T47D (cell line): ENCODE results near the gene SYNGAP1.

Experiments
- DNase-seq, 2 experiments: peaks; one replicate each; pipeline versions ENCODE4 v3.0.0 to v3.0.0-alpha.2; 2011 to 2012; ENCODE audit warnings: low read depth in 1 of 2, low spot score in 1 of 2
- JUND ChIP-seq: IDR thresholded peaks from 2 replicates; pipeline ENCODE4 v1.6.1; 2012; ENCODE audit warnings: low read depth
- in situ Hi-C: cut with HindIII; loops from 2 replicates; pipeline ENCODE4 v1.10.0; 2016; ENCODE audit warnings: low sequenced_read_pairs, low pct_unique_long_range_greater_than_20kb

Gene SYNGAP1

DNA sequence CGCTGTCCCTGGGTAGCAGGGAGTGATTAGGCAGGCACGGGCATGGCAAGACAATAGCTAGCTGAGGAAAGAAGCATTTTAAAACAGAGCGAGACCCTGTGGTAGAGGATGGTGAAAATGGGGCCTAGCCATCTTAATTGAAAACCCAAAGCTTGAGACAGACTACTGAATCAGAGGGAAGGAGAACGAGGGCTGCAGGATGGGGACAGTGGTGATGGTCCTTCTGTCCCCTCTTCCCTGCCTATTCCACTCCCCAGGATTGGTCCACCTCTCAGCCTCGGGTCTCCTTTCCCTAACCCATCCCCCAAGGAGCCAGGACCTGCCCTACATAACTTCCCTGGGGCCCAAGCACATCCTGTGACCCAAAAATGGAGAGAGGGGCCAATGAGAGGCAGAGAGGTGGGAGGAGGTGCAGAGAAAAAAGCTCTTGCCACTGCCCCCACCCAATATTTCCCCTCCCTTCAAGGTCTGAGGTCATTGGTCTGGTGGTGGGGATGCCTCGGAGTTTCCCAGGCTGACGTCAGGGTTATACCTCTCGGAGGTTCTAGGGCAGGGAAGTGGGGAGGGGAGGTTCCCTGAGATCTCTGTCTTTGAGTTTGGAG lies 1.1 kb upstream of the SYNGAP1 start:
- DNase-seq, result peak in 1 of 2 experiments; percentile 25
- no peak for TF ChIP-seq JUND
- in situ Hi-C loops, result no loop called here

- in situ Hi-C loops, result no loop called here
- DNase-seq, result no peak
- TF ChIP-seq JUND, result no peak
Measured at GRCh38 chr6:33420491-33421343, 852 bp downstream of the SYNGAP1 start.

DNA sequence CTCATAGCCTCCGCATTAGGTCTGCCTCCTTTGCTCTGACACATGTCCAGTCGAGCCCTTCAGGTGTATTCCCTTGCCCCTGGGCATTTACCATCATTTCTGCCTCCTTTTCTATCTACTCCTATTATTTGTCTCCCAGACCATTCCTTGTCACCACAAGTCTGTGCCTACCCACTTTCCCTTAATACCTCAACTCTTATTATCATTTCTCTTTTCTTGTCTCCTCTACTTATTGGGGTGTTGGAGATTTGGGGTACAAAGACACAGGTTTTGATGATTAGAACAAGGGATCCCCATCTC lies 1.4 kb downstream of the SYNGAP1 start:
- in situ Hi-C loops, result no loop called here
- TF ChIP-seq JUND, result no peak
- no peak for DNase-seq

GRCh38 chr6:33423777-33424176 lies 3.9 kb downstream of the SYNGAP1 start:
- no peak for TF ChIP-seq JUND
- no peak for DNase-seq
- in situ Hi-C loops, result no loop called here

GRCh38 chr6:33424855-33425667 lies 5.2 kb downstream of the SYNGAP1 start:
- no peak for DNase-seq
- no peak for TF ChIP-seq JUND
- in situ Hi-C loops, result no loop called here

DNA sequence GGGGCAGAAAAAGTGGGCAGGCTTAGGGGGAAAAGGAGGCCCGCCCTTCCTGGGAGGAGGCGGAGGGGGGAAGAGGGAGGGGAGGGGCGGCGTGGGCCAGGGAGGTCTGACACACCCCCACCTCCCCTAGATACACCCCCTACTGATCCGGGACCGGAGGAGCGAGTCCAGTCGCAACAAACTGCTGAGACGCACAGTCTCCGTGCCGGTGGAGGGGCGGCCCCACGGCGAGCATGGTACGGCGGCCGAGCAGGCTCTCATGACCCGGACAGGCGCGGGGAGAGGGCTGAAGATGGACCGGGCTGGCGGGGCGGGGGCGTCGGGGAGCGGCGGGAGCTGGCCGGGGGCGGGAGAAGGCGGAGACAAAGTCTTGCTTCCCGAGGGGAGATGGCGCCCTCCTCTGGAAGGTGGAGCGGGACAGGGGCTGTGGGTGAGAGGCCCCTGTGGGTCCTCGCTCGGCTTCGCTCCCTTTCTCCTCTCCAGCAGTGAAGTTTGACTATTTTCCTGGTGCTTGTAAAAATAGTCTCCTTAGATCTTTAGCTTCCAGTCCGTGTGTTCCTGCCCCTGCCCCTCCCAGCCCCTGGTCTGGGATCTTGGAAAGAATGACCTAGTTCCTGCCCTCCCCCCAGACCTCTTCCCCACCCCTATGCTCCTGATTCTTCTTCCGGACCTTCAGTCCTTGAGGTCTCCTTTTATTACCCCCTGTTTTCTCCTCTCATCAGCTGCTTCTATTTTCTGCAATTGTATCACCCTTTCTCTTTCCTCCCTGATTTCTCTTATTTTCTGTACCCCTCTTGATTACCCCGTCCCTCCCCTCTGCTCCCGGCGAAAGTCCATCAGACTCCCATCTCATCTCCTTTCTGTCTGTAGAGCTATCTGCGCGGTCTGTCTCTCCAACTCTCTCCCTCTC lies 6.1 kb downstream of the SYNGAP1 start:
- in situ Hi-C loops, result no loop called here
- TF ChIP-seq JUND, result no peak

GRCh38 chr6:33426590-33427511 lies 7.0 kb downstream of the SYNGAP1 start:
- DNase-seq, result peak in 1 of 2 experiments; percentile 51
- TF ChIP-seq JUND, result no peak
- in situ Hi-C loops, result no loop called here

More for the DNA sequence above, 6.1 kb downstream of the SYNGAP1 start:
- DNase-seq, result peak; percentile 77 to 90

- no peak for TF ChIP-seq JUND
- peak; percentile 64 to 72 for DNase-seq
- in situ Hi-C loops, result no loop called here
Measured at GRCh38 chr6:33427585-33428223, 7.8 kb downstream of the SYNGAP1 start.

- DNase-seq, result peak; percentile 68 to 77
- in situ Hi-C loops, result no loop called here
- TF ChIP-seq JUND, result no peak
Measured at GRCh38 chr6:33428224-33428965, 8.5 kb downstream of the SYNGAP1 start.
